Suprapubic skin (tissue), 4 donors: ENCODE results near the gene C5orf22. TPM values are rescaled to one million over a fixed set of nuclear protein-coding genes. Genes with fewer than 3 reads are reported as not detected.
A peak's percentile ranks its signal among the peaks of the same experiment; 100 is the strongest.

Source experiments
- DNase-seq, 2 donors: peaks; one replicate each; pipeline ENCODE4 v3.0.0-alpha.2; 2019; ENCODE audit warnings: low spot score in 2 of 2
- H3K27ac ChIP-seq: fragments of 200-600 bp; sonication (generic); one replicate; pipeline ENCODE4 v1.5.1; 2019
- H3K27me3 ChIP-seq: fragments of 200-600 bp; sonication (generic); one replicate; pipeline ENCODE4 v1.5.1; 2019
- H3K36me3 ChIP-seq: fragments of 200-600 bp; sonication (generic); one replicate; pipeline ENCODE4 v1.5.1; 2019
- H3K4me1 ChIP-seq: fragments of 200-600 bp; sonication (generic); one replicate; pipeline ENCODE4 v1.5.1; 2019
- H3K4me3 ChIP-seq: fragments of 200-600 bp; sonication (generic); one replicate; pipeline ENCODE4 v1.5.1; 2019; ENCODE audit warnings: mild to moderate bottlenecking
- H3K9me3 ChIP-seq: fragments of 200-600 bp; sonication (generic); one replicate; pipeline ENCODE4 v1.5.1; 2019
- CTCF ChIP-seq, 2 donors: fragments of 200-600 bp in 1 of 2; fragments of 450-650 bp in 1 of 2; sonication (generic) in 1 of 2; IDR thresholded peaks; one replicate each; pipeline ENCODE4 v1.5.1; 2016 to 2019; ENCODE audit warnings: antibody characterized with exemption in 2 of 2, mild to moderate bottlenecking in 1 of 2, moderate library complexity in 1 of 2
- EP300 ChIP-seq: sonication (generic); formaldehyde crosslinking; IDR thresholded peaks from one replicate; pipeline ENCODE4 v1.6.1; 2017; ENCODE audit warnings: antibody characterized with exemption
- POLR2A ChIP-seq, 2 donors: fragments of 450-650 bp; IDR thresholded peaks; one replicate each; pipeline ENCODE4 v1.6.1; 2017; ENCODE audit warnings: antibody characterized with exemption in 2 of 2, mild to moderate bottlenecking in 2 of 2, moderate library complexity in 2 of 2
- POLR2AphosphoS5 ChIP-seq, 3 donors: sonication (generic); formaldehyde crosslinking; IDR thresholded peaks; one replicate each; pipeline ENCODE4 v1.6.1; 2017; ENCODE audit warnings: antibody characterized with exemption in 3 of 3
- WGBS: methylation state at CpG from one replicate; pipeline ENCODE4 v1.1.5; 2018; 5-methylcytosine and 5-hydroxymethylcytosine counted together
- total RNA-seq, 4 donors: library from RNA; depleted of rRNA; stranded (reverse); fragments of >200 nt; gene quantifications; one replicate each; pipeline ENCODE4 v1.1.0, GENCODE V29; 2016

Gene C5orf22
- 10 to 100 TPM; 10.5 to 19.2 (median 13.5) TPM for total RNA-seq

- Histone ChIP-seq H3K9me3 (no peaks in the 10 kb centered on the region), H3K4me1 (peaks cover 27% of the 10 kb centered on the region)
- under 1% methylated on average over 25 of the region's 52 CpGs for WGBS
Observed at GRCh38 chr5:31531888-31532547, at the start of gene C5orf22, which contains the start of gene DROSHA. C5orf22 (plus strand) TSS chr5:31532301; CDS start chr5:31532393, 92 bp downstream. DROSHA (minus strand) TSS chr5:31532093; CDS start chr5:31529059, 3,034 bp downstream.

GRCh38 chr5:31485376-31486207 lies 46.5 kb upstream of the C5orf22 start:
- no peak overlapping the region for H3K4me3 ChIP-seq
- no peaks in the 10 kb centered on the region for H3K9me3 ChIP-seq
- TF ChIP-seq POLR2AphosphoS5 (IDR thresholded peaks at IDR 0.05) (no peak), CTCF (IDR thresholded peaks at IDR 0.05) (no peak), EP300 (no peak), POLR2A (IDR thresholded peaks at IDR 0.05) (no peak)
- H3K36me3 ChIP-seq, result peaks cover 40% of the 10 kb centered on the region
- no peak for DNase-seq
- no peaks in the 10 kb centered on the region for H3K27me3 ChIP-seq
- no peaks in the 10 kb centered on the region for H3K4me1 ChIP-seq
- WGBS, result 76% methylated on average over 7 of the region's 7 CpGs
- no peak overlapping the region for H3K27ac ChIP-seq

More at GRCh38 chr5:31531888-31532547, at the start of gene C5orf22, which contains the start of gene DROSHA:
- peak; percentile 96 to 98 for DNase-seq
- TF ChIP-seq POLR2AphosphoS5 (IDR thresholded peaks at IDR 0.05) (peak in 1 of 3 donors; percentile 33), POLR2A (IDR thresholded peaks at IDR 0.05) (peak in 1 of 2 donors; percentile 48), EP300 (no peak), CTCF (IDR thresholded peaks at IDR 0.05) (no peak)
- Histone ChIP-seq H3K36me3 (peaks cover 39% of the 10 kb centered on the region), H3K27ac (peak within 1 kb of the TSS; percentile 82), H3K27me3 (no peaks in the 10 kb centered on the region), H3K4me3 (peak within 1 kb of the TSS; percentile 87)

GRCh38 chr5:31486441-31486840 lies 45.7 kb upstream of the C5orf22 start:
- Histone ChIP-seq H3K4me3 (no peak overlapping the region), H3K9me3 (no peaks in the 10 kb centered on the region), H3K27me3 (no peaks in the 10 kb centered on the region), H3K36me3 (peaks cover 43% of the 10 kb centered on the region), H3K27ac (no peak overlapping the region), H3K4me1 (no peaks in the 10 kb centered on the region)
- DNase-seq, result no peak
- TF ChIP-seq CTCF (IDR thresholded peaks at IDR 0.05) (no peak), EP300 (no peak), POLR2A (IDR thresholded peaks at IDR 0.05) (no peak), POLR2AphosphoS5 (IDR thresholded peaks at IDR 0.05) (no peak)
- 91% methylated on average over 6 of the region's 6 CpGs for WGBS

- no peak for TF ChIP-seq EP300
- TF ChIP-seq POLR2AphosphoS5 (IDR thresholded peaks at IDR 0.05), result no peak
- TF ChIP-seq CTCF (IDR thresholded peaks at IDR 0.05), result no peak
- no peak for TF ChIP-seq POLR2A (IDR thresholded peaks at IDR 0.05)
- Histone ChIP-seq H3K27ac (no peak overlapping the region), H3K27me3 (no peaks in the 10 kb centered on the region), H3K36me3 (peaks cover 44% of the 10 kb centered on the region), H3K4me3 (no peak overlapping the region), H3K4me1 (no peaks in the 10 kb centered on the region), H3K9me3 (no peaks in the 10 kb centered on the region)
- DNase-seq, result no peak
- 78% methylated on average over 2 of the region's 2 CpGs for WGBS
Observed at GRCh38 chr5:31487506-31487905, 44.6 kb upstream of the C5orf22 start.

GRCh38 chr5:31492869-31493268 lies 39.2 kb upstream of the C5orf22 start:
- Histone ChIP-seq H3K4me1 (no peaks in the 10 kb centered on the region), H3K36me3 (peaks cover 83% of the 10 kb centered on the region), H3K4me3 (no peak overlapping the region), H3K27me3 (no peaks in the 10 kb centered on the region), H3K27ac (no peak overlapping the region), H3K9me3 (no peaks in the 10 kb centered on the region)
- no peak for TF ChIP-seq EP300
- TF ChIP-seq POLR2A (IDR thresholded peaks at IDR 0.05), result no peak
- TF ChIP-seq CTCF (IDR thresholded peaks at IDR 0.05), result no peak
- no peak for TF ChIP-seq POLR2AphosphoS5 (IDR thresholded peaks at IDR 0.05)
- WGBS, result 83% methylated on average over 4 of the region's 4 CpGs
- no peak for DNase-seq
